GM21515 (cell line): ENCODE results near the gene DLG5.
"Not testable (repeated sequence)": the region's sequence is repeated elsewhere in the genome, so short reads cannot be mapped to it uniquely, and the experiment has no call there.

ENCODE experiments used
- ATAC-seq: cut with Tn5 transposase; IDR thresholded peaks from one replicate; pipeline ENCODE4 v1.9.1; 2021; ENCODE audit not compliant: unreplicated experiment

The DLG5 gene

GRCh38 chr10:77773631-77774426, 152.7 kb downstream of the DLG5 start:
- ATAC-seq = no peak

DNA sequence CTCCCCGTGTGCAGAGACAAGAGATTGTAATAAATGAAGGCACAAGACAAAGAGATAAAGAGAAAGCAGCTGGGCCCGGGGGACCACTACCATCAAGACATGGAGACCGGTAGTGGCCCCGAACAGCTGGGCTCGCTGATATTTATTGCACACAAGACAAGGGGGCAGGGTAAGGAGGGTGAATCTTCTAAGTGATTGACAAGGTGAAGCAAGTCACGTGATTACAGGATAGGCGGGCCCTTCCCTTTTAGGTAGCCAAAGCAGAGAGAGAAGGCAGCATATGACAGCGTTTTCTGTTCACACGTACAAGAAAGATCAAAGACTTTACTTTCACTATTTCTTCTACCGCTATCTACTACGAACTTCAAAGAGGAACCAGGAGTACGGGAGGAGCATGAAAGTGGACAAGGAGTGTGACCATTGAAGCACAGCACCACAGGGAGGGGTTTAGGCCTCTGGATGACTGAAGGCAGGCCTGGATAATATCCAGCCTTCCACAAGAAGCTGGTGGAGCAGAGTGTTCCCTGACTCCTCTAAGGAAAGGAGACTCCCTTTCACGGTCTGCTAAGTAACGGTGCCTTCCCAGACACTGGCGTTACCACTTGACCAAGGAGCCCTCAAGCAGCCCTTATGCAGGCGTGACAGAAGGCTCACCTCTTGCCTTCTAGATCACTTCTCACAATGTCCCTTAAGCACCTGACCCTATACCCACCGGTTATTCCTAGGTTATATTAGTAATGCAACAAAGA, 153.5 kb downstream of the DLG5 start:
- not testable (repeated sequence) for ATAC-seq

- no peak for ATAC-seq
Observed at GRCh38 chr10:77771851-77772250, 154.7 kb downstream of the DLG5 start.

DNA sequence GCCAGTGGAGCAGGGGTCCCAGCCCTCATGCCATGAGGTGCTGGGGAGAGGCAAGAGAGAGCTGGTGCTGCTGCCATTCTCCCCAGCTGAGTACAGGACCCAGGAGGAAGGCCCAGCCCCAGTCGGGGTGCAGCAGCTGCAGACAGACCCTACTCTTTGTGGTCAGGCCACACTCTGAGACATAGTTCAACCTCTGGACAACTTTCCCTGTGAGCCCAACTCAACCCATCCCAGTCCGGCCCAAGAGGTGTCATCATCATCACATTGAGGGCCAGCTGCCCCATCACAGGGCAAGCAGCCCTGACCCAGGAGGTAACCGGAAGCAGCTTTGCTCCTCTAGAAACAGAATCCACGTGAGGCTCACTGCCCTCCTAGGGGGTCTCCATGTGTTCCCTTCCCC, 155.1 kb downstream of the DLG5 start:
- no peak for ATAC-seq

DNA sequence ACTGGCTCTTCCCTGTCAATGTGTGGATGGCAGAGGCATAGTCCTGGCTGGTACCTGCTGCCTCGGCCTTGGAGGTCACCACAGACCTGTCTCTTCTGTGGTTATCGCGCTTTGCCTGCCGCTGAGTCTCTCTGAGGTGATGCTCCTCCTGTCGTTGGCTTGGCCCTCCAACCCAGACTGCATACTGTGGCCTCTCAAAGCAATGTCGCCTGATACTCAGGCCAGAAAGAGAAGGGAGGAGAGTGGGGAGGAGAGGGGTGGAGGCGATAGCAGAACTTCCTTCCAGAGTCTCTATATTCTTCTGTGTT, 155.7 kb downstream of the DLG5 start:
- ATAC-seq = no peak

DNA sequence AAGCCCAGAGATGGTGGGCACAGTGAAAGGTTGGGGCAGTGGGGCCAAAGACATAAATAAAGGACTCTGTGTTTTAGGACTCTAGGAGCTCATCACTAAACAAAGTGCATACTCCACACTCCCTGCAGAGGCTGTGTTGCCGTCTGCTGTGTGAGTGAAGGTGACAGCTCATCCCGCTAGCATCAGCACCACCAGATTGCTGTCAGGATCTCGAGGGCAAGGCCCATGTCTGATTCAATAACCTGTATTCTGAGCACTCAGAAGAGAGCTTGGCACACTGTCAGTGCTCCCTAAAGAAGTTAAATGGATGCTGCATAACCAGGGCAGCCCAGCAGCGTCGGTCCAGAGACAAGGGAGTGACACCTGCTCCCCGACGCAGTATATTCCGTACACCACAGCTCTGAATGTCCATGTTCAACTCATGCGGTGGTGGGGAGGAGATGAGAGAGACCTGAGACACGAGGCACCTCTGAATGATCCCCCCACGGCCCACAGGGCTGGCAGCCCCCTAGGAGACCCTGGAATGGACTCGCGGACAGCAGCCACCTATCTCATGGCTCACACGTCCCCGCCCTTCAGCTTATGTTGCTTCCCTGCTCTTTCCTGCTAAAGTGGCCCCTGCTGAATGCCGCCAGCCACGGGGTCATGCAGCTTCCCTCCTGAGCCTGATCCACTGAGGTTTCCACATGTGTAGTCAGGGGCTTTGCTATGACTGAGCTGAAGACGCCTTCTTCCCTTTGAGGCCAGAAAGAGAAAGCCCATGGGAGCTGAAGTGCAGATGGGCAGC, 156.3 kb downstream of the DLG5 start:
- ATAC-seq = no peak

- ATAC-seq = no peak
Observed at GRCh38 chr10:77768039-77768438, 158.5 kb downstream of the DLG5 start.

GRCh38 chr10:77763453-77764430, 162.8 kb downstream of the DLG5 start:
- no peak for ATAC-seq

DNA sequence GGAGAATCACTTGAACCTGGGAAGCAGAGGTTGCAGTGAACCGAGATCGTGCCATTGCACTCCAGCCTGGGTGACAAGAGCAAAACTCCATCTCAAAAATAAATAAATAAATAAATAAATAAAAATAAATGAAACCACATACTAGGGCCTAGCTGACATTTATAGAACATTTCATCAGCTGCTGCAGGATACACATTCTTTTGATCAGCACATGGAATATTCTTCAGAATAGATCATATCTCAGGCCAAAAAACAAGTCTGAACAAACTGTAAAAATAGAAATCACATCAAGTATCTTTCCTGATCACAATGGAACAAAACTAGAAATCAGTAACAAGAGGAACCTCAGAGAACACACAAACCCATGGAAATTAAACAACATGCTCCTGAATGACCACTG, 168.1 kb downstream of the DLG5 start:
- ATAC-seq = not testable (repeated sequence)

DNA sequence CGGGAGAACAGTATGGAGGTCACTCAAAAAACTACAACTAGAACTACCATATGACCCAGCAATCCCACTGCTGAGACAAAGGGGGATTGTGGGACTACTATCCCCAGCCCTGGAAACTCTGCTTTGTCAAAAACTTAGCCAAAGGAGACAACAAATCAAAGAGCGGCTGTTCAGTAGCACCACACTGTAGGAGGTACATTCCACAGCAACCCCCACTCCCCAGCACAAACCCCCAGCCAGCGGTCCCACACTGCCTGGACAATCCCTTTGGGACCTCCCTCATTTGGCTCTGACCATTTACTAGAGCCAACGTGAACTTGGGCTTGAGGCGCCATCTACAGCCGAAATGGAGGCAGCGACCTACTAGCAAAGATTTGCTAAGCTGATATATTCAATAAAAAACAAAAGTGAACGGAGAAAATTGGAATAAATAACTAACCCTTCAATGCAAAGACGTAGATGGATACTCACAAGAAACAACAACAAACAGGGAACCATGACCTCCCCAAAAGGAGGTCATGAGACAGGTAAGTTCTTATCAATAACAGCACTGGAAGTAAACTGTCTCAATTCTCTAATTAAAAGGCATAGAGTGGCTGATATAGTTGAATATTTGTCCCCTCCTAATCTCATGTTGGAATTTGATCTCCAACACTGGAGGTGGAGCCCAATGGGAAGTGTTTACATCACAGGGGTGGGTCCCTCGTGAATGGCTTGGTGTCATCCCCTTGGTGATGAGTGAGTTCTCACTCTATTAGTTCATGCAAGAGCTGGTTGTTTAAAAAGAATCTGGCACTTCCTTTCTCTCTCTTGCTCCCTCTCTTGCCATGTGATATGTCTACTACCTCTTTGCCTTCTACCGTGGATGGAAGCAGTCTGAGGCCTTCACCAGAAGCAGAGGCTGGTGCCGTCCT, 170.0 kb downstream of the DLG5 start:
- ATAC-seq = no peak

DNA sequence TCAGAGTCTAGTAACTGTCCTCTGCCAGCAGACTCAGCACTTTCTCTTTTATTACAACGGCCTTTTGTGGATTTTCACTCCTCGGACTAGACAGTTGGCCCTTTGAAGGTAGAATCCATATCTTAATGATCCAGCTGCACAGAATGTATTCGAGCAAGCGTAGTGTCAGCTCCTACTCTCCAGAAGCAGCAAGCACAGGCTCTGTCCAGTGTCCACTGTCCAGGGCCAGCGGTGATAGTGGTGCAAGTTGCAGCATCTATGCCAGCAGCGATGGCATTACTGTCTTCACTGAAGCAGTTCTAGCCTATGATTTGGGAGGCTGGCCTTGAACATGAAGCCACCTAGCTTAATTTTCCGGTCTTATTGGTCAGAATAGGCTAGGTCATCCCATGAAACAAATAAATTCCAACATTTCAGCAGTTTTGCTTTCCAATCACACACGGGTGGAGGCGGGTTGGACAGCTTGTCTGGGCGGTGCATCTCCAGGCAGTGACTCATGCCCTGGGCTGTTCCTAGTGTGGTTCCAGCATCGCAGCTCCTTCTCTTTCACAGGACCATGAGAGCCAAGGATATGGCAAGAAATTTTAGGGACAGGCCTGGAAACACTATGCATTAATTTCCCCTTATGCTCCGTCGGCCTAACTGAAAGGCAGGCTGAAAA, 180.4 kb downstream of the DLG5 start:
- no peak for ATAC-seq

DNA sequence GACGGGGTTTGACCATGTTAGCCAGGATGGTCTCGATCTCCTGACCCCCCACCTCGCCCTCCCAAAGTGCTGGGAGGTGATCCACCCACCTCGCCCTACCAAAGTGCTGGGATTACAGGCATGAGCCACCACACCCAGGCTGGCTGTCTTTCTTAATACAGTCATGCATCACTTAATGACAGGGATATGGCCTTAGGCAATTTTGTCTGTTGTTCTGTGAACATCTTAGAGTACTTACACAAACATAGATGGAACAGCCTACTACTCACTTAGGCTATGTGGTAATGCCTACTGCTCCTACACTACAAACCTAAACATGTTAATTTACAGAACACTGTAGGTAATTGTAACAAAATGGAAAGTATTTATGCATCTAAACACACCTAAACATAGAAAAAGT, 182.3 kb downstream of the DLG5 start:
- ATAC-seq = no peak

GRCh38 chr10:77742172-77742571, 184.4 kb downstream of the DLG5 start:
- ATAC-seq = no peak

- ATAC-seq = no peak
Observed at GRCh38 chr10:77741746-77742145, 184.8 kb downstream of the DLG5 start.
